Activated CD4-positive, alpha-beta T cell treated with anti-CD3 and anti-CD28 coated beads, Interleukin-2, amount 10 ng/mL, durations not matched to agents 7 days and 5 days (primary cell): ENCODE measurements around the gene OLFML2B. TPM values are rescaled to one million over a fixed set of nuclear protein-coding genes. Genes with fewer than 3 reads are reported as not detected.

Experiments
- CTCF ChIA-PET: fragments of 350-600 bp; sonication (Branson Sonifier 250); formaldehyde crosslinking; loops from one replicate; lab custom pipeline; 2021; ENCODE audit warnings: antibody characterized with exemption; lab: Charles Lee
- POLR2A ChIA-PET: fragments of 350-600 bp; sonication (Branson Sonifier 250); formaldehyde crosslinking; loops from one replicate; lab custom pipeline; 2021; ENCODE audit warnings: antibody characterized with exemption; lab: Charles Lee
- DNase-seq: peaks from one replicate; pipeline ENCODE4 v3.0.0-alpha.2; 2020
- H3K27ac Mint-ChIP-seq: one replicate; pipeline ENCODE4 v1.8.0; 2021; ENCODE audit warnings: mild to moderate bottlenecking, moderate library complexity, mixed read lengths
- H3K27me3 Mint-ChIP-seq: one replicate; pipeline ENCODE4 v1.8.0; 2021; ENCODE audit warnings: mixed read lengths
- H3K36me3 Mint-ChIP-seq: one replicate; pipeline ENCODE4 v1.8.0; 2021; ENCODE audit warnings: low read depth, mixed read lengths
- H3K4me1 Mint-ChIP-seq: one replicate; pipeline ENCODE4 v1.8.0; 2021; ENCODE audit warnings: mixed read lengths
- H3K4me3 Mint-ChIP-seq: one replicate; pipeline ENCODE4 v1.8.0; 2021; ENCODE audit warnings: mild to moderate bottlenecking, moderate library complexity, mixed read lengths
- H3K9me3 Mint-ChIP-seq: one replicate; pipeline ENCODE4 v1.8.0; 2021; ENCODE audit warnings: mixed read lengths
- total RNA-seq, 2 experiments: library from RNA; stranded (reverse); gene quantifications; one replicate each; pipeline ENCODE4 v1.2.3, GENCODE V29; 2021

The OLFML2B gene
- total RNA-seq, 2 experiments from 2014 or later, result not detected

DNA sequence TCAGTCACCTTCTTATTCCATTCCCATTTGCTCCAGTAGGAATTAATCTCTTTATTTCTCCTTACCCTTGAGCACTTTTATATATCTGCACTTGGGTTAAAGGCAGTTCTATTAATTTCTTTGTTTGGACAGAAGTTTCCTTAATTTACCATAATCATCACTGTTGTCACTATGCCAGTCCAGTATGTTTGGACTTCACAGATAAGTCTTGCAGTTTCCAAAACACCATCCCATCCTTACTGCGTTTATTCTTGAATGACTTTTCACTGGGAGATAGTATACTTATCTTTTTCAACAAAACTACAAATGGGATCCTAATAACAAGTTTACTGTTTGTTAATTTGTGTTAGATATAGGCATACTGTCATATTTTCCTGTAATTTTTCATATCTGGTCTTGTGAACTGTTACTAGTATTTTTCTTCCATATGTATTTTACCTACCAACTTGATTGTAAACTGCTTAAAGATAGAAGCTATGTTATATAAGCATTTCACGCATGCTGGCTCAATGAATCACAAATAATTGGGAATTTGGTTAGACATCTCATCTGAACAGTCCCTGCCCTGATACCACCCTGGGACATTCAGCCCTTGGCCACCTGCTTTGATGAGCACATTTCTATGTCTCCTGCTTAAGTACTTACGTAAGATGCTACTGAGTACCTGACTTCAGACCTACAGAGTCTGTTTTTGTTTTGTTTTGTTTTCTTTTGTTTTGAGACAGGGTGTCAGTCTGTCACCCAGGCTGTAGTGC is 78.2 kb downstream of the OLFML2B start:
- POLR2A ChIA-PET, result no interaction called here
- DNase-seq, result no peak
- Mint-ChIP-seq H3K9me3 (no peaks in the 10 kb centered on the region), H3K27me3 (no peaks in the 10 kb centered on the region), H3K36me3 (peaks cover 43% of the 10 kb centered on the region), H3K27ac (no peak overlapping the region), H3K4me3 (no peak overlapping the region), H3K4me1 (no peaks in the 10 kb centered on the region)
- CTCF ChIA-PET, result interaction anchor here (0.7 to 1.7 kb wide), 2 partner anchors 8 to 9 kb away, joined by 3 to 5 read pairs; no protein-coding TSS in a partner anchor

DNA sequence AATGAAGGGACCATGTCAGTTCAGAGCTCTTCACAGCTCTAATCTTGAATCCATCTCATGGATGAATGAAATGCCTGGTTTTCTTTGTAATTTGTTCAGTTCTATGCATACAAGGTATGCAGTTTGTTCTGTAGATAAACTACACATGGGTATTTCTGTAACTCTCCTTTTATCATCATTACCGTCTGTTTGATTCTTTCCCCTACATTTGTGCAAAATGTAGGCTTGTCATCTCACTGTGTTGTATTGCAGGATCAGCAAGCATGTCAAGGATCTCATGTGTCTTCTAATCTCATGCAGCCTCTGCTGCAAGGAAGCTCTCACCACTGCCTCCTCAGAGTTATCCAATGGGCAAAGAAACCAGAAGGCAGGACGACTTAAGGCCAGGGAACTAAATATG is 79.3 kb downstream of the OLFML2B start:
- POLR2A ChIA-PET, result no interaction called here
- Mint-ChIP-seq H3K4me1 (no peaks in the 10 kb centered on the region), H3K27ac (no peak overlapping the region), H3K9me3 (no peaks in the 10 kb centered on the region), H3K36me3 (peaks cover 35% of the 10 kb centered on the region), H3K27me3 (no peaks in the 10 kb centered on the region), H3K4me3 (no peak overlapping the region)
- no peak for DNase-seq
- CTCF ChIA-PET, result interaction anchor here (1.0 to 1.2 kb wide), 2 partner anchors 12 to 27 kb away, joined by 3 to 4 read pairs; no protein-coding TSS in a partner anchor

DNA sequence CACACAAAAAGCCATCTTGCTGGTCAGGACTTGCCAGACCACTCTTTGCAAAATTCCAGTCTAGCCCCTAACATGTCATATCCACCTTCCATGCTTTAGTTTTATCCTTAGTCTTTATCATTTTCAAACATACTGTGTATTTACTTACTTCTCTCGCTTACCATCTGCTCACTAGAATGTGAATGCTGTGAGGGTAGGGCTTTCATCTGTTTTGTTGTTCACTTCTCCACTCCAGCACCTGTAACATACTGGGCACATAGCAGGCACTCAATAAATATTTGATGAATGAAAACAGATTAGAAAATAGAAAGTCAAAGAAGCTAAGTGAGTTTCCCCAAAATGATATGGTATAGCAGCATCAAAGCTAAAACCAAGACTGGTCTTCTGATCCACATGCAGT is 79.9 kb downstream of the OLFML2B start:
- Mint-ChIP-seq H3K36me3 (peaks cover 33% of the 10 kb centered on the region), H3K4me1 (no peaks in the 10 kb centered on the region), H3K4me3 (no peak overlapping the region), H3K9me3 (no peaks in the 10 kb centered on the region), H3K27me3 (no peaks in the 10 kb centered on the region), H3K27ac (no peak overlapping the region)
- POLR2A ChIA-PET, result no interaction called here
- no peak for DNase-seq
- CTCF ChIA-PET, result interaction anchor here (1.0 to 1.2 kb wide), 2 partner anchors 12 to 27 kb away, joined by 3 to 4 read pairs; no protein-coding TSS in a partner anchor

DNA sequence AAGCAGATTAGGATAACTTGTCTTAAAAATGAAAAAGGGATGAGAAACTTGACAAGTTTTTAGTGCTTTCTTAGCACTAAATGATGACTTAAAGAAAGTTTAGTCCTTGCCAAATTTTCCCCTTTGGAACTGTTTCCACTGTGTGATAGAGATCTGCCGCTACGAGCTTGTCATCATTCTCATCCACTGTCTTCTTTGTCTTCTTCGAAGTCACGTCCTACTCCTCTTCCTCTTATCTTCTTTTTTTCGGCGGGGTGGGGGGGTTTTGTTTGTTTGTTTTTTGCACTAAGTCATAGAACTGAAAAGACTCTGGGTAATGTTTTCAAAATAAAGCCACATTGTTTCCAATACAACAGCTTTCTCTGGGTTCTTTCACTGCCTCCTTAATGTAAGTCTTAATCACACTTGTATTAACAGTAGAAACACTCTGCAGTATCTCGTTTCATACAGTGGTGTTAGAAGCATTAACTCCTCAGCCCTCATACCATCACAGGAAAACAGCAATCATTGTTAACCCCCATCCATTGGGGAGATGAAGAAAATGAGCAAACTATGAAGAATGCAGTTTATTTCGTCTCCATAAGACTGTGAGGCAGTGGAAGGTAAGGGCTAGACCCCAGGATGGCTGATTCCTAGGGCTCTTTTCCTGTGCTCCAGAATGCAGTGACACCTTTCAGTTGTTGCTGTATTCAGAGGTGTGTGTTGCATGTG is 81.8 kb downstream of the OLFML2B start:
- DNase-seq, result no peak
- H3K9me3 Mint-ChIP-seq, result no peaks in the 10 kb centered on the region

DNA sequence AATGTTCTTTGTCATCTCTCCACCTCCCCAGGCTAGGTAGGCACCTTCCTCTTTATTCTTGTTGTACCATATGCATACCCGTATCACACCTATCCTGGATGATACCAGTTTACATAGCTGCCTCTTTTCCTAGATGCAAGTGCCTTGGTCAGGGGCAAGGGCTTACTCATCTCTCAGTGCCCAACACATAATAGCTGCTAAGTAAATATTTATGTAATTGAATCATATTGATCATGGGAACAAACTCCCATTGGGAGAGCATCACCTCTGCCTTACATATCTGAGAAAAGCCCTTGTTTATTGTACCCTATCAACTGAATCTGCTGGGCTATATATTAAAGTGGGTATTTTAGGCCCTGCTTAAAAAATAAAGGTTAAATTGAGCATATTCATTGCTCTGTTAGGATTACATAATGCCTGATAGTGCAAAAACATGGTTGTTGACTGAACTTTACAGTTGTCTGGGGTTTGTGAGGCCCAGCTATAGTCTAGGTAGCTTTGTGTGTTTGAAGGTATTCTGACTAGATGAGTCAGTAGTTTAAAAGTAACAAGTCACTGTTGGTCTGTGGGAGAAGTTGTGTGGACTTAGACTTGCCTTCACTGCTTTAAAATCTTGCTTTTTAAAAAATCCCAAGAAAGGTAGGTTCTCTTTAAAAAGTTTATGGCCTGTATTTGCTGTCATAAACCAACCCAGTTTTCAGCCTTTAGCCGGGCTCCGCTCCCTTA is 82.6 kb downstream of the OLFML2B start:
- POLR2A ChIA-PET, result interaction anchor here (0.6 kb wide), 1 partner anchor 27 kb away, joined by 3 read pairs; no protein-coding TSS in a partner anchor
- DNase-seq, result no peak
- no peak overlapping the region for H3K4me3 Mint-ChIP-seq
- H3K27me3 Mint-ChIP-seq, result no peaks in the 10 kb centered on the region
- H3K9me3 Mint-ChIP-seq, result no peaks in the 10 kb centered on the region
- H3K4me1 Mint-ChIP-seq, result peaks cover 3% of the 10 kb centered on the region
- no peak overlapping the region for H3K27ac Mint-ChIP-seq
- H3K36me3 Mint-ChIP-seq, result peaks cover 36% of the 10 kb centered on the region
- CTCF ChIA-PET, result no interaction called here

More for the DNA sequence above, 81.8 kb downstream of the OLFML2B start:
- POLR2A ChIA-PET, result interaction anchor here (0.6 kb wide), 1 partner anchor 28 kb away, joined by 3 read pairs; no protein-coding TSS in a partner anchor
- no peaks in the 10 kb centered on the region for H3K27me3 Mint-ChIP-seq
- H3K27ac Mint-ChIP-seq, result no peak overlapping the region
- CTCF ChIA-PET, result no interaction called here
- H3K4me1 Mint-ChIP-seq, result peaks cover under 1% of the 10 kb centered on the region
- H3K36me3 Mint-ChIP-seq, result peaks cover 34% of the 10 kb centered on the region
- no peak overlapping the region for H3K4me3 Mint-ChIP-seq

DNA sequence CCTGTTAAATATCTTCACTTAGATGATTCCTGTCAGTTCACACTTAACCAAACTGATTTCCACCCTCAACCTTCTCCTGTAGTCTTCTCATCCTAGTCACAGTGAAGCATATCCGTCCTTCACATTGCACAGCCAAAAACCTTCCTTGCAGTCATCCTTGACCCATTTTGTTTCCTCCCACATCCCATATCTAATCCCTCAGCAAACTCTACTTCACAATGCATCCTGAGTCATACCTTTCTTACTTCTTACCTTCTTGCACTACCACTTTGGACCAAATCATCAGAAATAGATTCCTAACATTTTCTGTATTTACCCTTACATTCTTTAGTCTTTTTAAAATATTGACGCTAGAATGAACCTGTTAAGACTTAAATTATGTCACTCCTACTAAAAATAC is 86.9 kb downstream of the OLFML2B start:
- DNase-seq, result no peak
- Mint-ChIP-seq H3K36me3 (peaks cover 19% of the 10 kb centered on the region), H3K4me1 (peaks cover 35% of the 10 kb centered on the region), H3K27me3 (no peaks in the 10 kb centered on the region), H3K4me3 (no peak overlapping the region), H3K9me3 (peaks cover 3% of the 10 kb centered on the region), H3K27ac (no peak overlapping the region)
- CTCF ChIA-PET, result no interaction called here
- POLR2A ChIA-PET, result no interaction called here

DNA sequence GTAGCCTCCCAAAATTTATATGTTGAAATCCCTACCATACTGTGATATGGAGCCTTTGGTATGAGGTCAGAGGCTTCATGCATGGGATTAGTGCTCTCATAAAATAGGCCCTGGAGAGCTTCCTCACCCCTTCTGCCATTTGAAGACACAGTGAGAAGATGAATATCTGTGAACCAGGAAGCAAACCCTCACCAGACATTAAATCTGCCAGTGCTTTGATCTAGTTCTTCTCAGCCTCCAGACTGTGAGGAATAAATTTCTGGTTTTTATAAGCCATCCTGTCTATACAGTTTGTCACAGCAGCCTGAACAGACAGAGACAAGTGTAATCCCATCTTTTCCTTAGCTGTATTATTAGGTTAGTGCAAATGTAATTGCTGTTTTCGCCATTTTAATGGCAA is 88.4 kb downstream of the OLFML2B start:
- Mint-ChIP-seq H3K4me1 (peaks cover 35% of the 10 kb centered on the region), H3K27ac (peak overlapping the region; percentile 60), H3K4me3 (no peak overlapping the region), H3K27me3 (no peaks in the 10 kb centered on the region), H3K36me3 (peaks cover 19% of the 10 kb centered on the region), H3K9me3 (peaks cover 3% of the 10 kb centered on the region)
- DNase-seq, result no peak
- ChIA-PET POLR2A (no interaction called here), CTCF (no interaction called here)

DNA sequence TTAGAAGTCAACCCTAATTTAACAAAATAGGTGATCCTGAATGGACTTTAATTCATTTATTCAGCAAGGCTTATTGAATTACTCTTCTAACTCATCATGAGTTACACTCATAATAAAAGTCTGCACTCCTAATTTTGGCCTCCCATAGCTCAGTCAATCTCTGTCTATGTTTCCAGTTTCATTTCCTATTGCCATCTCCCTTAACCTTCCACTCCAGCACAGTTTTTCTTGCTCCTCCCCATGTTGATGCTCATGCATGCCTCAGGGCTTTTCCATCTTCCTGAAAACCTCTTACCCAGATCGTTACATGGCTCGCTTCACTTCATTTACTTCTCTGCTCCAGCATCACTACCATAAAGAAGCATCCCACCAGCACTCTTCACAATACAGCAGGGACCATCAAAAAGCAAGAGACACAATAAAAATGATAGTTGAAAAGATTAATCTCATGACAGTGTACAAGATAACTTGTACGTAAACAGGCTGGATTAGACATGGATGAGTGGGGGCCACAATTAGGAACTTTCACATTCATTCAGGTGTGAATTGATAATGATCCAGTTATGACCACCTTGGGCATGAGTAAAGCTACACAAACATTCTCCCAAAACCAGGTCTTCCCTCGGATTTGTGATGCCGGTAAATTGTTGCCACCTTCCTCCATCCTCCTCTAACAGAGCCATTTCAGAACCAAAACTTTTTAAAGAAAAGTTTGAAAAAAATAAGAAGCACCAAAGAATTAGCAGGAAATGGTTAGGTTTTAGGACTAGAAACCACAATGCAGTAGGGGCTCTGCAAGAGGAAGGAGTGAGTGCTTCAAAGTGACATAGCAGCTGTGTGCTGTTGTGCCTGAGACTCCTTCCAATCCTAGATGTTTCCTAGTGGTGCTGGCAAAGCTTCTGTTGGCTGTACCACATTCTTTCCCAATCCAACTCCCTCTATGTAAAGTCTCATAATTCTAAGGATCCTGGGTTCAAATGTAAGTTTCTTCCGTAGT is 89.8 kb downstream of the OLFML2B start:
- ChIA-PET POLR2A (no interaction called here), CTCF (interaction anchor here (1.5 kb wide), 1 partner anchor 9 kb away, joined by 4 read pairs; no protein-coding TSS in a partner anchor)
- Mint-ChIP-seq H3K27ac (peak overlapping the region; percentile 60), H3K4me1 (peaks cover 35% of the 10 kb centered on the region), H3K9me3 (peaks cover 3% of the 10 kb centered on the region), H3K4me3 (peak overlapping the region; percentile 29), H3K27me3 (no peaks in the 10 kb centered on the region), H3K36me3 (peaks cover 25% of the 10 kb centered on the region)
- peak; percentile 50 for DNase-seq

Other genes with a start within 250 kb of the OLFML2B start
- gene NOS1AP, start 45.8 kb upstream of the OLFML2B start, total RNA-seq, result under 1 TPM in 1 of 2 experiments, not detected in 1; 0.06 TPM